H7 (cell line): ENCODE results near the gene SNX8. TPM values are rescaled to one million over a fixed set of nuclear protein-coding genes. Genes with fewer than 3 reads are reported as not detected.

Source experiments
- DNase-seq: peaks from one replicate; pipeline ENCODE4 v3.0.0; 2012
- H3K27me3 ChIP-seq: 2 replicates; pipeline ENCODE4 v1.6.0; 2011; ENCODE audit warnings: mild to moderate bottlenecking, low read length; ENCODE audit not compliant: control insufficient read depth, insufficient read depth
- H3K36me3 ChIP-seq: replicated peaks from 2 replicates; pipeline ENCODE4 v1.5.1; 2011; ENCODE audit warnings: low read length; ENCODE audit not compliant: control insufficient read depth, insufficient read depth
- H3K4me3 ChIP-seq: 2 replicates; pipeline ENCODE4 v1.5.1; 2011; ENCODE audit warnings: low read depth, mild to moderate bottlenecking, control low read depth, low read length, moderate library complexity; ENCODE audit not compliant: insufficient read depth
- total RNA-seq: library from RNA; depleted of rRNA; stranded (reverse); fragments of >200 nt; shearing (Covaris generic); gene quantifications from 2 replicates; pipeline ENCODE4 v1.2.3, GENCODE V29; 2014

Gene SNX8
- total RNA-seq, 1 experiment from 2014 or later = 23.2 TPM

DNA sequence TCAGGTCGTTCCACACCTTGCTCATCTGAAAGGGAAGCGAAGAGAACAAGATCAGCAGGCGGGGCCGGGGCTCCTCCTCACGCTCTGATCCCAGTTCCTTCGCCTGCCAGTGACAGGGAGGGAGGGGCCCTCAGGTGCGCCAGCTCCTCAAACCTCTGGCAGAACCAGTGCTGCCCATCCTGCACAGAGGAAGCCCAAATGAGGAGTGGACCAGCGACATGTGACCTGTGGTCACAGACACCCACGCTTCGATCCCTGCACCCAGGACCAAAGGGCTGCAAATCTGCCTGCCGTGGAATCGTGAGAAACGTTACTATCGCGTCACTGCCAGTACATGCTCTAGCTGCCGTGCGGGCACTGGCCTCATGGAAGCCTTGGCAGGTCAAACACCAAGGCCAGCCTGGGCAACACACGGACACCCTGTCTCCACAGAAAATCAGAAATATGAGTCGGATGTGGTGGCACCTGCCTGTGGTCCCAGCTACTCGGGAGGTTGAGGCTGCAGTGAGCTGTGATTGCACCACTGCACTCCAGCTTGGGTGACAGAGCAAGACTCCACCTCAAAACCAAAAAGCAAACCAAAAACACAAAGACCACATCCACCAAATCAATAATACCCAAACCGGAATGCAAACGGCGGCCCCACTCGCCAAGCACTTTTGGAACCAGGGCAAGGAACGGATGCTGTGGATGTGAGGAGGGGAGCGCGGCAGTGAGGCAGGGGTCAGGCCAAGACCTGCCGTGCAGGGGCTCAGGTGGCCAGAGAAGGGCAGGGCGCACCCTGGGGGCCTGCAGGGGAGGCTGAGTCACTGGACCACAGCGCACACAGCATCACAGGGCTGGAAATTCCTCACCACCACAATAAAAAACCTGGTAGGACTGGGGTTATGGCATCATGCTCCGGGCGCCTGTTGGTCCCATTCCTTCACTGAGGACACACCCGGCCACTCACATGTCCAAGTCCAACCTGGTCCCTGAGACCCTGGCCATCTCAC, 58.8 kb downstream of the SNX8 start:
- peaks cover 3% of the 10 kb centered on the region for H3K36me3 ChIP-seq
- H3K27me3 ChIP-seq = no peaks in the 10 kb centered on the region
- H3K4me3 ChIP-seq = no peak overlapping the region
- DNase-seq = peak; percentile 67

DNA sequence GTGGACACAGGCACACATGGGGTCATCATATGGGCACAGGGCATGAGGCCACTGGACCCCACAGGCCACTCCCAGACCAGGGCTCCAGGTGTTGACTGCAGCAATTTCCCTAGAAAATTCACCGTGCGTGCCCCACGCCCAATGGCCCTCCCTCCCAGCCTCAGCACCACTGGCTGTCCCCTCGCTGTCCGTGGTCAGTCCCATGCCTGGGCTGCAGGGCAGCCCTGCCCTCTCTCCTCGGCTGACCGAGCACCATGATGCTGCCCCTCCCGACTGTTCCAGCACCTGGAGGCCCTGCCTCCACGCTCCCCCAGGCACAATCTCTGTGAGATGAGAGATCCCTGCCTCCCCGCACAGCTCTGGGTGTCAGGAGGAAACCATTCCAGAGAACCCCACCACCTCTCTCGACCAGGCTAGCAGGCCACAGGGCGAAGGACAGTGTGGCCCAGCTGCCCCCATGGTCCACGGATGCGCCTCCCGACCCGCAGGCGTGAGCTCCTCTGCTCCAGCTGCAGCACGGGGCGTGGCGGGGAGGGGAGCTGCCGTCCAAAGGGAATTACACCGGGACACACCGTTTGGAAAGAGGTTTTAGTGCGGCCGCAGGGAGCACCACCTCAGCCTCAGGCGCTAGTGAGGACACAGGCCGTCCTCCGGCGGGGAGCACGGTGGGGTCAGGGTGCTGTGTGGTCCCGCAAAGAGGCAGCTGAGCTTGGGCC, 59.7 kb downstream of the SNX8 start:
- Histone ChIP-seq H3K4me3 (no peak overlapping the region), H3K36me3 (peaks cover 3% of the 10 kb centered on the region), H3K27me3 (no peaks in the 10 kb centered on the region)
- DNase-seq = peak; percentile 58

DNA sequence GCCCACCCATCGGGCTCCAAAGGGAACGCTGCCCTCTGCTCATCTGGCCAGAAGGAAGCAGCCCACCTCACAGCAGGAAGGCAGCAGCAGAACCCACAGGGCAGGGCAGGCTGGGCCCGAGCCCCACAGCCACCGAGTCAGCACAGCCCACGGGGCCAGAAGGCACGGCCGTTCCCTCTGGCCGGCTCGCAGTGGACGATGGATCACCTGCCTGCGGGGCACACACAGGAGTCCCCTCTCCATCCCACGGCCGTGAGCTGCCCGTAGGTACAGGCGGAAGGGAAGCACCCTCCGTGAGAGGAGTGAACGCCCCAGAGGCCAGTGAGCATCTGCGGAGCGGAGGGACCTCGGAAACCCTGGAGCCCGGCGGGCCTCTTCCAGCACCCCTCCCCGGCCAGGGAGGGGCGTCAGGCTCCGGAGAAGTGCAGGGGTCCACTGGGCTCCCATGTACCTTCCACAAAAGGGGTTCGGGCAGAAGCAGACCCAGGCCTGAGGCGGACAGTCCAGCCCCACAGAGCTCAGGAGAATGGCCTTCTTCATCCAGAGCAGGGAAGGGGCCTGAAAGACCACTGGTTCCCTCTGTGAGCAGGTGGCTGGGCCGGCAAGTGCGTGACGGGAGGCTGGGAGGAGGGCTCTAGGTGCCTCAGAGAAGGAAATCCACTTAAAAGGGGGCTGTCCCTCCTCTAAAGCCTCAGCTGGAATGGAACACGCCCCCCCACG, 60.6 kb downstream of the SNX8 start:
- DNase-seq = peak; percentile 59
- H3K27me3 ChIP-seq = no peaks in the 10 kb centered on the region

DNA sequence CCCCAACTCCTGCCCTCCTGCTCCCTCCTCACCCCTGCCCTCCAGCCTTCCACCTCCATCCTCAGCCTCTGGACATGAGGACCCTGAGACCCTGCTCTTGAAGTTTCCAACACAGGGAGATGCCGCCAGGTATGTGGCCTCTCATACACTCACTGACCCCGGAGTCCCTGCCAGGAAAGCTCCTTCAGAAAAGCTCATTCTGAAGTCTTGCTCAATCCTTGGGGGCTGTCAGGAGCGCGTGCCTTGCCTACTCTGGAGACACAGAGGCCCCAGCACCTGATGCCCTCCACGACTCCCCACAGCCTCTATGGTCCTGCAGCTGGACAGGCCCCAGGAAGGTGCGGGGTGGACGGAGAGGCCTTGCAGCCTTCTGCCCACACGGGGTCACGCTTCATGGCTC, 61.2 kb downstream of the SNX8 start:
- no peak for DNase-seq
- Histone ChIP-seq H3K36me3 (peaks cover 3% of the 10 kb centered on the region), H3K27me3 (no peaks in the 10 kb centered on the region), H3K4me3 (no peak overlapping the region)

More for the DNA sequence above, 60.6 kb downstream of the SNX8 start:
- Histone ChIP-seq H3K4me3 (no peak overlapping the region), H3K36me3 (peaks cover 3% of the 10 kb centered on the region)

DNA sequence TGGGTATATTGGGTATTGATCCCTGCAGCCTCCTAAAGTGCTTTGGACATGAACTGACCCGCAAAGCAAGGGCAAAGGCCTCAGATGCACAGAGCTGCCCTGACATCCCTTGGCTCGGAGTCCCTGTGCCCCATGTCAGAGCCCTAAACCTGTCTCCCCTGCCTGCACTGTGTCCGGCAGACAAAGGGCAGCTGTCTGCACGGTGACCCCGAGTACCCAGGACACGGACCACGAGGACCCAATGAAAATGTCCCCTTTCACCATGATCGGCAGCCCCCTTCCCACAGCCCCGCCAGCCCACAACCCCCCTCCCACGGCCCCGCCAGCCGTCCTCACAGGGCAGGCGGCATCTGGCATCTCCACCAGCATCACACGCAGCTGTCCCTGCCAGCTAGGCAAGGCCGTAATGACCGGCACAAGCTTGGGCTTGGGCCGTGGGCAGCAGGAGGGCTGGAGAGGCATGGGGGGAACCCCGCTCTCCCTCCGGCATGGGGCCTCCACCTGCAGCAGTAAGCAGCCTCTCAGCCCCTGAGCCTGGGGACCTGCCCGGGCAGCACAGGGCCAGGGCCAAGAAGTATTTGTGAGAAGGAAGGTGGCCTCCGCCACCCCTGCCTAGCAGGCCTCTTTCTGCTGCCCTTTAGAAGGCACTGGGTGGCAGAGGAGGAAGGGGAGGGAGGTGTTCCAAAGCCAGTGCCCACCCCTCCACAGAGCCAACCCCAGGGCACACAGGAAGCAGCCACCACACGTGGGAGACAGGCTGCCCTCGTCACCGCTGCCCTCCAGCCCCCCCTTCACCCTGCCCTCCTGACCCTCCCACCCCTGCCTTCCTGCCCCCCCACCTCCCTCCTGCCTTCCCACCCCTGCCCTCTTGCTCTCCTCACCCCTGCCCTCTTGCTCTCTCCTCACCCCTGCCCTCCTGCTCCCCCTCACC, 62.1 kb downstream of the SNX8 start:
- Histone ChIP-seq H3K4me3 (no peak overlapping the region), H3K36me3 (peaks cover 3% of the 10 kb centered on the region), H3K27me3 (no peaks in the 10 kb centered on the region)
- peak; percentile 77 for DNase-seq

DNA sequence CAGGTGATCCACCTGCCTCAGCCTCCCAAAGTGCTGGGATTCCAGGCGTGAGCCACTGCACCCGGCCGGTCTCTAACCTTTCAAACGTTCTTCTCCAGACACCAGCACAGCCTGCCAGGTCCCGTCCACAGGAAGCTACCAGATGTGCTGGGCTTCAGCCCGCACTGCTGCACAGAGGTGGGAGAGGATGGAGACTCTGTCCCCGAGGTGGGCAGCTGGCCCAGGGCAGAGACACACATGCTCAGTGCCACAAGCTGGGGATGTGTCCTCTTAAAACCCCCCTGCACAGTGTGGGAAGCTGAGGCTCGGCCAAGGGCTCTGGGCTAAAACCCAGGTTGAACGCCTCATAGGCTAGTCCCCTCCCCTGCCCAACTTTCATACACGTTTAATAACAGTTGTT, 62.9 kb downstream of the SNX8 start:
- Histone ChIP-seq H3K27me3 (no peaks in the 10 kb centered on the region), H3K4me3 (no peak overlapping the region), H3K36me3 (peaks cover 3% of the 10 kb centered on the region)
- no peak for DNase-seq

DNA sequence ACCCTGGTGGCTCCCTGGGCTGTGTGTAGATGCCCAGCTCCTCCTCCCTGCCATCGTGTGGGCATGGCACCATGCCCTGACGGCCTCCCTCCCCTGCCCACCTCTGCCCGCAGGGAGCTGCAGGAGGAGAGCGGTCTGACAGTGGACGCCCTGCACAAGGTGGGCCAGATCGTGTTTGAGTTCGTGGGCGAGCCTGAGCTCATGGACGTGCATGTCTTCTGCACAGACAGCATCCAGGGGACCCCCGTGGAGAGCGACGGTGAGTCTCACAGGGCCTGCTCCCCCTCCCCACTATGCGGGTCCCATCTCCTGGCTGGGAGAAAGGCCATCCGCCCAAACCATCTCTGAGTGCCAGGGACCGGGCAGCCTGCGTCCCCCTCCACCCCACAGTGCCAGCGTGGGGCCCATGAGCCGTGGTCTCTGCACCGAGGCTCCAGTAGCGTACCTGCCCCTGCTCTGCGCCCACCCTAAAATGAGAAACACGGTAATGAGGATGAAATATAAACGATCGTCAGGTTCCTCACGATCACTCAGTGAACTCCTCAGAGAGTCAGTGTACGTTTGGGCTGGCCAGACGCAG, 64.4 kb downstream of the SNX8 start:
- H3K36me3 ChIP-seq = peaks cover 7% of the 10 kb centered on the region
- no peaks in the 10 kb centered on the region for H3K27me3 ChIP-seq
- H3K4me3 ChIP-seq = no peak overlapping the region
- DNase-seq = no peak

DNA sequence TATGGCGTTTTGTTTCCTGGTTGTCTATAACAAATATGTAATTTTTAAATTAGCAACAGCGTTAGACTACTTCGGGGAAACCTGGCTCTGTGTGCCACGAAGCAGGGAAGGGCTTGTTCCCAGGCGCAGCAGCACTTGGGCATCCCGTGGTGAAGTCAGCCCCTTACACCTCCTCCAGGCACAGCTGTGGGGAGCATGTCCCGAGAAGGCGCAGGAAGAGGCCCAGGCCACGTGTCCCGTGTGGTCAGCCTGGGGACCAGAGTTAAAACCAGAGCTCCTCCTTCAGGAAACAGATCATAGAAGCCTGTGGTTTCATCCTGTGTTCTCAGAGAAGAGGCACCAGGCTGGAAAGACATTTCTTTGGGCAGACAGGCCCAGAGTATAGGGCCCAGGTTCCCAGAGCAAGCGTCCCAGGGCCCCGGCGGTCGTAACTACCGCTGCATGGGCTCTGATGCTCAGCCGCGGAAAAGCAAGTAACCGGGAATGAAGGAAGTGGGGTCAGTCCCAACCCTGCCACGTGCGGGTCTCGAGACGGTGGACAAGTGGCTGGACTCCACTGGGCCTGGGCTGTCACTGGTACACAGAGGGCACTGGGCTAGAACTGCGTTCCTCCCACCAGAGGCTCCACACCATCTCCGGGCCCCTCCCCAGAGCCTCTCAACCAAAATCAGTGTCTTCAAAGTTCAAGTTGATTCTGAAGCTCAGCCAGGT, 65.1 kb downstream of the SNX8 start:
- Histone ChIP-seq H3K27me3 (no peaks in the 10 kb centered on the region), H3K36me3 (peaks cover 7% of the 10 kb centered on the region), H3K4me3 (no peak overlapping the region)
- no peak for DNase-seq

DNA sequence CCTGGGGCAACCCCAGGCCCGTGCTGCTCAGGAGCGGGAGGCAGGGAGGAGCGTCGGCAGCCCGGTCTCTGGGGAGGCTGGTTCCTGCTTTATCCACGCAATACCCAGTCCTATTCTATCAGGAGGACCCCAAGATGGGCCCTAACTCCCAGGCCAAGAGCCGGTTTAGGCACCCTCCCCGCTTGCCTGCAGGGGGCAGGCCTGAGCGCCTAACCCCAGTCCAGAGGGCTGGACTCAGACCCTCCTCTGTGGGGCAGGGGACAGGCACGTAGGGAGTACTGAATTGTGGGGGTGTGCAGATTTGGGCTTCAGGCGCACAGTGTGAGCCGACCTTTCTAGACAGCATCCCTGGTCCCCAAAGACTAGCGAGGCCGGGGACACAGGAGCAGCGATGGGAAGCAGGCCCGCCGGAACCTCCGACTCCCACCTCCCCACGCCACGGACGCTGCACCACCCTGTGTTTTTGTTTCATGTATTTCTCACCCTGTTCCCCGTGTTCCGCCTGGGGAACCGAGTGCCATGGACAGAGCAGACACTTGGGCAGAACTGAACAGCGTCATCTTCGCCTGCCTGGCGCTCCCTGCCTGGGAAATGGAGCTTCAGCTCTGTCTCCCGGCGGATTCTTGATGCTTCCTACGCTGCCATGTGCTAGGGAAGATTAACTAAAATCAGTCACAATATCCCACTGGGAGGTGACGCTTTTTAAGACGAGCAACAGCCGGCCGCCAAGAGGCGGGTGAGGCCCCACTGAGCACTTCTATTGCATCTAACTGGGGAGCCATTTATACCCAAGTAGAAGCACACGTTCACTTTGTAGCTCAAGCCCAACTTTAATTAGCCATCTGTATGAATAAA, 66.9 kb downstream of the SNX8 start:
- peaks cover 7% of the 10 kb centered on the region for H3K36me3 ChIP-seq
- no peak overlapping the region for H3K4me3 ChIP-seq
- no peaks in the 10 kb centered on the region for H3K27me3 ChIP-seq
- DNase-seq = peak; percentile 97

DNA sequence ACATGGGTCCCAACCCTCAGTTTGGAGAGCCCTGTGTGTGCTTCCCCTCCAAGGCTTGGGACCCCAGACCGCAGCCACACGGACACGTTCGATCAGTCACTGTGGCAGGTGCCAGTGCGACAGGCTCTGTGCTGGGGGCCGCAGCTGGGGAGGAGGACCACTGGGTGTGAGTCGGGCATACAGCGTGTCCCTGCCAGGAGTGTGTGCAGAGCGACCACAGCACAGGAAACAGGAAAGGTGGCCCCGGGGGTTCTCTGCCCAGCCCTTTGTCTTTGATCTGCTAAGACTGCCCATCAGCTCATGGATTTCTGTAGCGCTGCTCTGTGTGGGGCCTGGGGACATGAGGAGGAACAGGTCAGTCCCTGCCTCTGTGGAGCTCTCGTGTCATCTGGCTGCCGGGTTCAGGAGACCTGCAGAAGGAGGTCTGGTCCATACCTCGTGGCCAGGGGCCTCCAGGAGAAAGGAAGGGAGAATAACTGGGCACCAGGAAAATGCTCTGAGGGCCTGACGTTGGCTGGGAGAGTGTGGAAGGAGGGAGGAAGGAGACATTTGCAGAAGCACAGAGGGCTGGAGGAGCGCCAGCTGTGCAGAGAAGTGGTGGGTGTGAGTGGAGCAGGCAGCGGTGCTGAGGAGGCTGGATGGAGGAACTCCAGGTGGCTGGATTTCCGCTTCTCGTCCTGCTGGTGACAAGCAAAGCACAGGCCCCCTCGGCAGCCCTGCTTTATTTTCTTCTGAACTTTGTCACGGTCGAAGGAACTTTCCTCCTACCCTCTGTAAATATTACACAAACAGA, 68.2 kb downstream of the SNX8 start:
- Histone ChIP-seq H3K27me3 (no peaks in the 10 kb centered on the region), H3K36me3 (peaks cover 4% of the 10 kb centered on the region), H3K4me3 (no peak overlapping the region)
- DNase-seq = no peak

DNA sequence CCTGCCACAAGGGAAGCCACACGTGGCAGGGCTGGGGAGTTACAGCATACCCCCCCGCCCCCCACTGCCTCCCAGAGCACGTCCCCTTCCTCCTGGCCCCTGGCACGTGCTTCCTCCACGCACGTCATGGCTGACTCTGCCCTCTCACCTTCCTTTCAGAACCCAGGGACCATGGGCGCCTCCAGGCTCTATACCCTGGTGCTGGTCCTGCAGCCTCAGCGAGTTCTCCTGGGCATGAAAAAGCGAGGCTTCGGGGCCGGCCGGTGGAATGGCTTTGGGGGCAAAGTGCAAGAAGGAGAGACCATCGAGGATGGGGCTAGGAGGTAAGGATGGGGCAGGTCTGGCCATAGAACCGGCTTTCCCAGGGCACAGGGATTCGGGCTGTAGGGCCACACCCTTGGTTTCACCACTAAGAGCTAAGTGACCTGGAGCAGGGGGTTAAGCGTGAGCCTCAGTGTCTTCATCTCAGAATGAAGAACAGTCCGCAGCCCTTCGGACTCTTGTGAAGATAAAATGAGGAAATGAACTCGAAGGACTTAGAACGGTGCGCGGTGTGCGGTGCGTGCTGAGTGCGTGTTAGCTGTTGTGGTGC, 69.7 kb downstream of the SNX8 start:
- no peak for DNase-seq
- H3K4me3 ChIP-seq = no peak overlapping the region
- peaks cover 7% of the 10 kb centered on the region for H3K36me3 ChIP-seq
- no peaks in the 10 kb centered on the region for H3K27me3 ChIP-seq
